BLaER1 (cell line): ENCODE data around the gene CDC14B.
A peak's percentile ranks its signal among the peaks of the same experiment; 100 is the strongest.
"Not testable (repeated sequence)": the region's sequence is repeated elsewhere in the genome, so short reads cannot be mapped to it uniquely, and the experiment has no call there.

ENCODE experiments used
- H3K27ac ChIP-seq: shearing (Covaris generic); formaldehyde crosslinking; 2 replicates; pipeline ENCODE4 v1.8.1; 2022
- H3K27me3 ChIP-seq: shearing (Covaris generic); formaldehyde crosslinking; 2 replicates; pipeline ENCODE4 v1.8.1; 2022
- H3K36me3 ChIP-seq: shearing (Covaris generic); formaldehyde crosslinking; 2 replicates; pipeline ENCODE4 v1.8.1; 2022
- H3K4me1 ChIP-seq: shearing (Covaris generic); formaldehyde crosslinking; 2 replicates; pipeline ENCODE4 v1.8.1; 2022
- H3K4me2 ChIP-seq: shearing (Covaris generic); formaldehyde crosslinking; 2 replicates; pipeline ENCODE4 v1.8.1; 2022
- H3K4me3 ChIP-seq: shearing (Covaris generic); formaldehyde crosslinking; 2 replicates; pipeline ENCODE4 v1.8.1; 2022
- H3K9ac ChIP-seq: shearing (Covaris generic); formaldehyde crosslinking; 2 replicates; pipeline ENCODE4 v1.8.1; 2022
- H3K9me3 ChIP-seq: shearing (Covaris generic); formaldehyde crosslinking; 2 replicates; pipeline ENCODE4 v1.8.1; 2022
- H4K20me1 ChIP-seq: shearing (Covaris generic); formaldehyde crosslinking; 2 replicates; pipeline ENCODE4 v1.8.1; 2022
- Cebpa-rat ChIP-seq: shearing (Covaris generic); IDR thresholded peaks from 2 replicates; pipeline ENCODE4 v1.8.1; 2022

The CDC14B gene

GRCh38 chr9:96619491-96620180, at the start of gene CDC14B:
CDC14B (minus strand) TSS chr9:96619843; CDS start chr9:96619378, 465 bp downstream.
- 0 out of 2 replicates have a peak, but pooled peaks cover 13% of the 10 kb centered on the region for H4K20me1 ChIP-seq
- H3K4me1 ChIP-seq = peaks cover 17% of the 10 kb centered on the region
- peak within 1 kb of the TSS; percentile 68 for H3K9ac ChIP-seq
- no peaks in the 10 kb centered on the region for H3K36me3 ChIP-seq
- H3K4me2 ChIP-seq = peak within 1 kb of the TSS; percentile 83
- H3K4me3 ChIP-seq = peak within 1 kb of the TSS; percentile 74
- peaks cover 9% of the 10 kb centered on the region for H3K9me3 ChIP-seq
- 0 out of 2 replicates have a peak within 1 kb of the TSS, but pooled peaks have one; percentile 26 for H3K27ac ChIP-seq
- no peak for TF ChIP-seq Cebpa-rat
- H3K27me3 ChIP-seq = peaks cover 14% of the 10 kb centered on the region

- Histone ChIP-seq H3K9ac (no peak overlapping the region), H3K4me3 (no peak overlapping the region), H3K36me3 (no peaks in the 10 kb centered on the region), H3K27me3 (no peaks in the 10 kb centered on the region), H3K27ac (no peak overlapping the region), H3K9me3 (peaks cover 27% of the 10 kb centered on the region), H4K20me1 (no peaks in the 10 kb centered on the region), H3K4me2 (no peak overlapping the region), H3K4me1 (no peaks in the 10 kb centered on the region)
- TF ChIP-seq Cebpa-rat = no peak
These were observed 49.4 kb upstream of the CDC14B start for GRCh38 chr9:96668868-96669534.

- Histone ChIP-seq H3K9me3 (peaks cover 16% of the 10 kb centered on the region), H3K36me3 (no peaks in the 10 kb centered on the region), H3K9ac (no peak overlapping the region), H3K4me2 (no peak overlapping the region), H3K27ac (no peak overlapping the region), H3K27me3 (no peaks in the 10 kb centered on the region), H3K4me1 (no peaks in the 10 kb centered on the region), H4K20me1 (no peaks in the 10 kb centered on the region), H3K4me3 (no peak overlapping the region)
- TF ChIP-seq Cebpa-rat = no peak
These were observed 47.7 kb upstream of the CDC14B start for GRCh38 chr9:96667363-96667728.

GRCh38 chr9:96666653-96667362, 47.2 kb upstream of the CDC14B start:
- not testable (repeated sequence) for H3K27me3 ChIP-seq, H3K4me2 ChIP-seq, H3K9ac ChIP-seq, H3K36me3 ChIP-seq, H3K27ac ChIP-seq, H4K20me1 ChIP-seq, H3K4me3 ChIP-seq, H3K4me1 ChIP-seq
- peaks cover 13% of the 10 kb centered on the region for H3K9me3 ChIP-seq

GRCh38 chr9:96665789-96666188, 46.1 kb upstream of the CDC14B start:
- Histone ChIP-seq H4K20me1 (no peaks in the 10 kb centered on the region), H3K36me3 (no peaks in the 10 kb centered on the region), H3K9ac (no peak overlapping the region), H3K4me2 (no peak overlapping the region), H3K9me3 (peaks cover 10% of the 10 kb centered on the region; the same call in 1 of the 2 replicates), H3K27ac (no peak overlapping the region), H3K27me3 (no peaks in the 10 kb centered on the region), H3K4me1 (no peaks in the 10 kb centered on the region), H3K4me3 (no peak overlapping the region)
- no peak for TF ChIP-seq Cebpa-rat

GRCh38 chr9:96663506-96664120, 44.0 kb upstream of the CDC14B start:
- Histone ChIP-seq H3K27me3 (no peaks in the 10 kb centered on the region), H3K36me3 (no peaks in the 10 kb centered on the region), H3K9ac (no peak overlapping the region), H3K27ac (no peak overlapping the region), H3K4me3 (no peak overlapping the region), H3K9me3 (no peaks in the 10 kb centered on the region), H3K4me2 (no peak overlapping the region), H3K4me1 (no peaks in the 10 kb centered on the region), H4K20me1 (no peaks in the 10 kb centered on the region)
- no peak for TF ChIP-seq Cebpa-rat

- Histone ChIP-seq H3K27ac (no peak overlapping the region), H3K4me1 (no peaks in the 10 kb centered on the region), H3K4me2 (no peak overlapping the region), H4K20me1 (no peaks in the 10 kb centered on the region), H3K9ac (no peak overlapping the region), H3K36me3 (no peaks in the 10 kb centered on the region), H3K9me3 (no peaks in the 10 kb centered on the region), H3K4me3 (no peak overlapping the region), H3K27me3 (no peaks in the 10 kb centered on the region)
- TF ChIP-seq Cebpa-rat = no peak
These were observed 42.1 kb upstream of the CDC14B start for GRCh38 chr9:96661711-96662110.

GRCh38 chr9:96660692-96661248, 41.1 kb upstream of the CDC14B start:
- Histone ChIP-seq H3K4me2 (no peak overlapping the region), H3K27me3 (no peaks in the 10 kb centered on the region), H3K9me3 (no peaks in the 10 kb centered on the region), H3K9ac (no peak overlapping the region), H3K27ac (no peak overlapping the region), H3K4me3 (no peak overlapping the region), H3K36me3 (no peaks in the 10 kb centered on the region), H3K4me1 (peaks cover 6% of the 10 kb centered on the region), H4K20me1 (no peaks in the 10 kb centered on the region)
- TF ChIP-seq Cebpa-rat = no peak

GRCh38 chr9:96655198-96655851, 35.7 kb upstream of the CDC14B start, which contains the start of gene PRXL2C:
PRXL2C (minus strand) TSS chr9:96655317; CDS start chr9:96655281, 36 bp downstream.
- Histone ChIP-seq H3K4me1 (peaks cover 18% of the 10 kb centered on the region), H4K20me1 (no peaks in the 10 kb centered on the region), H3K36me3 (peaks cover 10% of the 10 kb centered on the region), H3K27ac (peak within 1 kb of the TSS; percentile 77), H3K9ac (peak within 1 kb of the TSS; percentile 84), H3K9me3 (no peaks in the 10 kb centered on the region), H3K27me3 (no peaks in the 10 kb centered on the region), H3K4me3 (peak within 1 kb of the TSS; percentile 86), H3K4me2 (peak within 1 kb of the TSS; percentile 83)
- no peak for TF ChIP-seq Cebpa-rat
